ENCODE measurements around the gene PPME1.

GRCh38 chr11:74206746-74207145, 35.7 kb downstream of the PPME1 start:
- TF ChIP-seq, protein P1, sequence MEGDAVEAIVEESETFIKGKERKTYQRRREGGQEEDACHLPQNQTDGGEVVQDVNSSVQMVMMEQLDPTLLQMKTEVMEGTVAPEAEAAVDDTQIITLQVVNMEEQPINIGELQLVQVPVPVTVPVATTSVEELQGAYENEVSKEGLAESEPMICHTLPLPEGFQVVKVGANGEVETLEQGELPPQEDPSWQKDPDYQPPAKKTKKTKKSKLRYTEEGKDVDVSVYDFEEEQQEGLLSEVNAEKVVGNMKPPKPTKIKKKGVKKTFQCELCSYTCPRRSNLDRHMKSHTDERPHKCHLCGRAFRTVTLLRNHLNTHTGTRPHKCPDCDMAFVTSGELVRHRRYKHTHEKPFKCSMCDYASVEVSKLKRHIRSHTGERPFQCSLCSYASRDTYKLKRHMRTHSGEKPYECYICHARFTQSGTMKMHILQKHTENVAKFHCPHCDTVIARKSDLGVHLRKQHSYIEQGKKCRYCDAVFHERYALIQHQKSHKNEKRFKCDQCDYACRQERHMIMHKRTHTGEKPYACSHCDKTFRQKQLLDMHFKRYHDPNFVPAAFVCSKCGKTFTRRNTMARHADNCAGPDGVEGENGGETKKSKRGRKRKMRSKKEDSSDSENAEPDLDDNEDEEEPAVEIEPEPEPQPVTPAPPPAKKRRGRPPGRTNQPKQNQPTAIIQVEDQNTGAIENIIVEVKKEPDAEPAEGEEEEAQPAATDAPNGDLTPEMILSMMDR (IDR thresholded peaks at IDR 0.05; ENCODE audit: insufficient read depth, low read depth, low read length) = no peak
- no peak for TF ChIP-seq EZH2 (IDR thresholded peaks at IDR 0.05; ENCODE audit: insufficient read depth, low read length)

All from astrocyte (in vitro differentiated cells and primary cell).